CD4-positive, alpha-beta T cell treated with Interleukin-21 for 1 hour (primary cell): ENCODE data around the gene SMC1A.
A peak's percentile ranks its signal among the peaks of the same experiment; 100 is the strongest.
"Not testable (repeated sequence)": the region's sequence is repeated elsewhere in the genome, so short reads cannot be mapped to it uniquely, and the experiment has no call there.

ENCODE experiments used
- DNase-seq: peaks from one replicate; pipeline ENCODE4 v3.0.0-alpha.2; 2020

SMC1A gene

GRCh38 chrX:53421125-53421524 lies 1.3 kb downstream of the SMC1A start:
- DNase-seq: no peak

- not testable (repeated sequence) for DNase-seq
Observed at GRCh38 chrX:53420351-53420750, 2.1 kb downstream of the SMC1A start.

- DNase-seq: no peak
Observed at GRCh38 chrX:53412446-53412845, 10.0 kb downstream of the SMC1A start.

GRCh38 chrX:53403535-53403934 lies 18.9 kb downstream of the SMC1A start:
- no peak for DNase-seq

- no peak for DNase-seq
Observed at GRCh38 chrX:53398216-53398615, 24.2 kb downstream of the SMC1A start.

GRCh38 chrX:53395605-53396298 lies 26.7 kb downstream of the SMC1A start:
- DNase-seq: no peak

GRCh38 chrX:53383376-53384076 lies 38.9 kb downstream of the SMC1A start:
- no peak for DNase-seq

GRCh38 chrX:53379747-53380146 lies 42.7 kb downstream of the SMC1A start:
- DNase-seq: no peak

- no peak for DNase-seq
Observed at GRCh38 chrX:53379008-53379710, 43.3 kb downstream of the SMC1A start.

GRCh38 chrX:53377464-53377863 lies 45.0 kb downstream of the SMC1A start:
- no peak for DNase-seq

GRCh38 chrX:53376888-53377287 lies 45.6 kb downstream of the SMC1A start:
- DNase-seq: no peak

- DNase-seq: no peak
Observed at GRCh38 chrX:53374923-53375322, 47.5 kb downstream of the SMC1A start.

GRCh38 chrX:53374222-53374820 lies 48.1 kb downstream of the SMC1A start:
- DNase-seq: no peak

- no peak for DNase-seq
Observed at GRCh38 chrX:53373307-53373706, 49.1 kb downstream of the SMC1A start.

GRCh38 chrX:53366454-53366853 lies 56.0 kb downstream of the SMC1A start:
- DNase-seq: not testable (repeated sequence)

GRCh38 chrX:53362449-53362848 lies 60.0 kb downstream of the SMC1A start:
- peak; percentile 5 for DNase-seq

- DNase-seq: no peak
Observed at GRCh38 chrX:53357799-53358530, 64.5 kb downstream of the SMC1A start.

GRCh38 chrX:53356186-53356585 lies 66.3 kb downstream of the SMC1A start:
- peak; percentile 1 for DNase-seq

GRCh38 chrX:53354669-53355068 lies 67.8 kb downstream of the SMC1A start:
- DNase-seq: no peak

- DNase-seq: no peak
Observed at GRCh38 chrX:53347948-53348347, 74.5 kb downstream of the SMC1A start.

GRCh38 chrX:53340852-53341645 lies 81.4 kb downstream of the SMC1A start:
- no peak for DNase-seq

- DNase-seq: no peak
Observed at GRCh38 chrX:53337101-53337500, 85.4 kb downstream of the SMC1A start.
